Activated effector memory CD4-positive, alpha-beta T cell treated with Interleukin-2 at 50 U/mL for 16 hours (primary cell): ENCODE measurements around the gene AP1G1.
"Not testable (repeated sequence)": the region's sequence is repeated elsewhere in the genome, so short reads cannot be mapped to it uniquely, and the experiment has no call there.

ENCODE experiments used
- DNase-seq: peaks from one replicate; pipeline ENCODE4 v3.0.0-alpha.2; 2020

Gene AP1G1

GRCh38 chr16:71808593-71809459, at the start of gene AP1G1:
Gene AP1G1 (minus strand): TSS chr16:71808834. CDS start chr16:71789479, 19,355 bp downstream.
- peak; percentile 90 for DNase-seq

- DNase-seq: no peak
Measured at GRCh38 chr16:71855937-71856662, 47.5 kb upstream of the AP1G1 start.

GRCh38 chr16:71854369-71854948, 45.8 kb upstream of the AP1G1 start:
- no peak for DNase-seq

- no peak for DNase-seq
Measured at GRCh38 chr16:71853413-71853812, 44.8 kb upstream of the AP1G1 start.

GRCh38 chr16:71852561-71852960, 43.9 kb upstream of the AP1G1 start:
- no peak for DNase-seq

- no peak for DNase-seq
Measured at GRCh38 chr16:71852158-71852557, 43.5 kb upstream of the AP1G1 start.

GRCh38 chr16:71851746-71852145, 43.1 kb upstream of the AP1G1 start:
- DNase-seq: no peak

- no peak for DNase-seq
Measured at GRCh38 chr16:71848622-71849021, 40.0 kb upstream of the AP1G1 start.

- no peak for DNase-seq
Measured at GRCh38 chr16:71847096-71847495, 38.5 kb upstream of the AP1G1 start.

- DNase-seq: no peak
Measured at GRCh38 chr16:71846431-71846830, 37.8 kb upstream of the AP1G1 start.

GRCh38 chr16:71845639-71846430, 37.2 kb upstream of the AP1G1 start, which contains the start of gene ATXN1L:
Gene ATXN1L (plus strand): TSS chr16:71845976. CDS start chr16:71849741, 3,765 bp downstream.
- peak; percentile 90 for DNase-seq

GRCh38 chr16:71843572-71843971, 34.9 kb upstream of the AP1G1 start:
- DNase-seq: no peak

- DNase-seq: no peak
Measured at GRCh38 chr16:71840052-71840451, 31.4 kb upstream of the AP1G1 start.

GRCh38 chr16:71837150-71837549, 28.5 kb upstream of the AP1G1 start:
- no peak for DNase-seq

- DNase-seq: no peak
Measured at GRCh38 chr16:71834291-71834690, 25.7 kb upstream of the AP1G1 start.

- not testable (repeated sequence) for DNase-seq
Measured at GRCh38 chr16:71832112-71832511, 23.5 kb upstream of the AP1G1 start.

GRCh38 chr16:71831698-71832097, 23.1 kb upstream of the AP1G1 start:
- DNase-seq: not testable (repeated sequence)

- no peak for DNase-seq
Measured at GRCh38 chr16:71830359-71830758, 21.7 kb upstream of the AP1G1 start.

GRCh38 chr16:71826533-71827017, 17.9 kb upstream of the AP1G1 start:
- no peak for DNase-seq

GRCh38 chr16:71817155-71817500, 8.5 kb upstream of the AP1G1 start:
- DNase-seq: not testable (repeated sequence)

GRCh38 chr16:71811261-71811803, 2.7 kb upstream of the AP1G1 start:
- no peak for DNase-seq

GRCh38 chr16:71810155-71810530, 1.5 kb upstream of the AP1G1 start:
- DNase-seq: not testable (repeated sequence)
